Measurements from ENCODE around the gene CDC7. TPM values are rescaled to one million over a fixed set of nuclear protein-coding genes. Genes with fewer than 3 reads are reported as not detected.

Gene CDC7
- total RNA-seq, 3 donors from 2014 or later = 0.48 to 4.9 (median 4.1) TPM

GRCh38 chr1:91567583-91567982 is 66.9 kb downstream of the CDC7 start:
- no peak for TF ChIP-seq POLR2A (IDR thresholded peaks at IDR 0.05)
- TF ChIP-seq, protein P1, sequence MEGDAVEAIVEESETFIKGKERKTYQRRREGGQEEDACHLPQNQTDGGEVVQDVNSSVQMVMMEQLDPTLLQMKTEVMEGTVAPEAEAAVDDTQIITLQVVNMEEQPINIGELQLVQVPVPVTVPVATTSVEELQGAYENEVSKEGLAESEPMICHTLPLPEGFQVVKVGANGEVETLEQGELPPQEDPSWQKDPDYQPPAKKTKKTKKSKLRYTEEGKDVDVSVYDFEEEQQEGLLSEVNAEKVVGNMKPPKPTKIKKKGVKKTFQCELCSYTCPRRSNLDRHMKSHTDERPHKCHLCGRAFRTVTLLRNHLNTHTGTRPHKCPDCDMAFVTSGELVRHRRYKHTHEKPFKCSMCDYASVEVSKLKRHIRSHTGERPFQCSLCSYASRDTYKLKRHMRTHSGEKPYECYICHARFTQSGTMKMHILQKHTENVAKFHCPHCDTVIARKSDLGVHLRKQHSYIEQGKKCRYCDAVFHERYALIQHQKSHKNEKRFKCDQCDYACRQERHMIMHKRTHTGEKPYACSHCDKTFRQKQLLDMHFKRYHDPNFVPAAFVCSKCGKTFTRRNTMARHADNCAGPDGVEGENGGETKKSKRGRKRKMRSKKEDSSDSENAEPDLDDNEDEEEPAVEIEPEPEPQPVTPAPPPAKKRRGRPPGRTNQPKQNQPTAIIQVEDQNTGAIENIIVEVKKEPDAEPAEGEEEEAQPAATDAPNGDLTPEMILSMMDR (IDR thresholded peaks at IDR 0.05) = no peak
- TF ChIP-seq POLR2AphosphoS5 (IDR thresholded peaks at IDR 0.05) = no peak
- no peaks in the 10 kb centered on the region for H3K36me3 ChIP-seq
- no peaks in the 10 kb centered on the region for H3K4me1 ChIP-seq
- no peaks in the 10 kb centered on the region for H3K27me3 ChIP-seq
- no peak overlapping the region for H3K27ac ChIP-seq
- no peak for DNase-seq (ENCODE audit: low spot score in 2 of 2)
- intact Hi-C loops (cut with DNase I; ENCODE audit: low total_unique reads) = no loop called here
- H3K9me3 ChIP-seq = no peaks in the 10 kb centered on the region
- H3K4me3 ChIP-seq = no peak overlapping the region

GRCh38 chr1:91568261-91568660 is 67.6 kb downstream of the CDC7 start:
- DNase-seq (ENCODE audit: low spot score in 2 of 2) = no peak
- Histone ChIP-seq H3K9me3 (no peaks in the 10 kb centered on the region), H3K27ac (no peak overlapping the region), H3K4me3 (no peak overlapping the region), H3K4me1 (no peaks in the 10 kb centered on the region), H3K36me3 (no peaks in the 10 kb centered on the region), H3K27me3 (no peaks in the 10 kb centered on the region)
- intact Hi-C loops (cut with DNase I; ENCODE audit: low total_unique reads) = no loop called here
- TF ChIP-seq, protein P1 (IDR thresholded peaks at IDR 0.05) = no peak
- TF ChIP-seq POLR2A (IDR thresholded peaks at IDR 0.05) (no peak), POLR2AphosphoS5 (IDR thresholded peaks at IDR 0.05) (no peak)

GRCh38 chr1:91569411-91570119 is 68.9 kb downstream of the CDC7 start:
- no peaks in the 10 kb centered on the region for H3K36me3 ChIP-seq
- no peaks in the 10 kb centered on the region for H3K27me3 ChIP-seq
- intact Hi-C loops (cut with DNase I; ENCODE audit: low total_unique reads) = no loop called here
- H3K4me3 ChIP-seq = no peak overlapping the region
- no peaks in the 10 kb centered on the region for H3K4me1 ChIP-seq
- no peak for DNase-seq (ENCODE audit: low spot score in 2 of 2)
- TF ChIP-seq, protein P1 (IDR thresholded peaks at IDR 0.05) = no peak
- no peak for TF ChIP-seq POLR2A (IDR thresholded peaks at IDR 0.05)
- peak in 1 of 3 donors; percentile 88 for TF ChIP-seq POLR2AphosphoS5 (IDR thresholded peaks at IDR 0.05)
- H3K9me3 ChIP-seq = no peaks in the 10 kb centered on the region
- H3K27ac ChIP-seq = peak overlapping the region; percentile 54 to 76

GRCh38 chr1:91570120-91570448 is 69.4 kb downstream of the CDC7 start:
- no peak for DNase-seq (ENCODE audit: low spot score in 2 of 2)
- H3K27ac ChIP-seq = peak overlapping the region; percentile 54 to 76
- no peaks in the 10 kb centered on the region for H3K4me1 ChIP-seq
- H3K36me3 ChIP-seq = no peaks in the 10 kb centered on the region
- H3K4me3 ChIP-seq = no peak overlapping the region
- TF ChIP-seq POLR2A (IDR thresholded peaks at IDR 0.05) (no peak), POLR2AphosphoS5 (IDR thresholded peaks at IDR 0.05) (no peak)
- TF ChIP-seq, protein P1 (IDR thresholded peaks at IDR 0.05) = no peak
- no peaks in the 10 kb centered on the region for H3K27me3 ChIP-seq
- intact Hi-C loops (cut with DNase I; ENCODE audit: low total_unique reads) = no loop called here
- H3K9me3 ChIP-seq = no peaks in the 10 kb centered on the region

GRCh38 chr1:91572044-91572443 is 71.4 kb downstream of the CDC7 start:
- intact Hi-C loops (cut with DNase I; ENCODE audit: low total_unique reads) = no loop called here
- TF ChIP-seq POLR2AphosphoS5 (IDR thresholded peaks at IDR 0.05) (no peak), POLR2A (IDR thresholded peaks at IDR 0.05) (no peak)
- TF ChIP-seq, protein P1 (IDR thresholded peaks at IDR 0.05) = no peak
- Histone ChIP-seq H3K4me1 (no peaks in the 10 kb centered on the region), H3K27me3 (no peaks in the 10 kb centered on the region), H3K36me3 (no peaks in the 10 kb centered on the region), H3K9me3 (no peaks in the 10 kb centered on the region), H3K4me3 (peak overlapping the region in 1 of 3 donors; percentile 12), H3K27ac (no peak overlapping the region)
- no peak for DNase-seq (ENCODE audit: low spot score in 2 of 2)

Other genes with a start within 250 kb of the CDC7 start
- gene HFM1, start 96.0 kb upstream of the CDC7 start, total RNA-seq = 1 to 10 TPM in 1 of 3 donors, under 1 TPM in 2; 0.48 to 4.6 (median 0.73) TPM

Measured in breast epithelium (tissue), 4 donors.